Hepatocyte (in vitro differentiated cells): ENCODE results near the gene SPATA9.

ENCODE experiments used
- CTCF ChIP-seq: fragments of 200-600 bp; sonication (generic); IDR thresholded peaks from 2 replicates; pipeline ENCODE4 v1.5.1; 2016; ENCODE audit warnings: antibody characterized with exemption, mild to moderate bottlenecking; ENCODE audit not compliant: poor library complexity
- EZH2 ChIP-seq: fragments of 200-600 bp; sonication (generic); IDR thresholded peaks from 2 replicates; pipeline ENCODE4 v1.6.1; 2016; ENCODE audit warnings: antibody characterized with exemption, mild to moderate bottlenecking, borderline replicate concordance
- EZH2phosphoT487 ChIP-seq: fragments of 200-600 bp; sonication (generic); IDR thresholded peaks from one replicate; pipeline ENCODE4 v1.6.1; 2018; ENCODE audit warnings: antibody characterized with exemption, mild to moderate bottlenecking, low read depth, moderate library complexity; ENCODE audit not compliant: unreplicated experiment, severe bottlenecking

DNA sequence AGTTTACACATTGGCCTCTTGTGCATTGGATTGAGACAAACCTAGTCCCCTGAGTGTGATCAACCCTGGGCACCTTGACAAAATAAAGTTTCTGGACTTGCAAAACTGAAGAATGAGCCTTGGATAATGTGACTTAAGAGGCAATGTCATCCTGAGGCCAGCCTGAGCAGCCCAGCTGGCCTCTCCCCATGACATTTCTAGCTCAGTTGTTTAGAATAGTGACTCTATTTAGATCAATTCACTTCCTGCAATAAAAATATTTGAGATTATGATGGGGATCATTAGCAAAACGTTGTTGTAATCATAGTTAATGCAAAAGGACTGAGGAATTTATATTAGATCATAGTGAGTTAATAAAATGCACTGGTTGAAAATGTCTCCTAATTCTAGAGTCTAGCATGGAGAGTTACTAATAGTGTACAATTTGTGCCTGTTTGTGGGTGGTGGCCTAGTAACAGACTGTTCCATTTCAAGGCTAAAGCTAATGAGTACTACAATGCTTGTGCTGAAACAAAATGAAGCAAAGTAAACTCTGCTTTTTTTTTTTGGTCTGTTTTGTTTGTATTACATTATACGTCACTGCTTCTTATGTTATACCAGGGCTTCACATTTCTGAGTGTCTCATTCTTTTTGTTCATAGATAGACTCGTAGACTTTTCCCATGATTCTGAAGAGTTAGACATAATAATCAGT lies 37.4 kb upstream of the SPATA9 start:
- TF ChIP-seq CTCF (no peak), EZH2phosphoT487 (no peak), EZH2 (no peak)
